GM13976 (cell line): Measurements from ENCODE around the gene FAM53A.
"Not testable (repeated sequence)": the region's sequence is repeated elsewhere in the genome, so short reads cannot be mapped to it uniquely, and the experiment has no call there.

ENCODE experiments used
- DNase-seq: peaks from one replicate; pipeline ENCODE4 v3.0.0; 2012; ENCODE audit warnings: low spot score
- in situ Hi-C: fragments of 300-500 bp; cut with MboI; formaldehyde crosslinking; loops from one replicate; pipeline ENCODE4 v1.12.0; 2022; ENCODE audit warnings: low sequenced_read_pairs, mixed read lengths, inconsistent platforms; ENCODE audit not compliant: unreplicated experiment
- TF ChIP-seq, protein P1 (sequence below): IDR thresholded peaks from 2 replicates; pipeline ENCODE4 v1.5.1; 2012; ENCODE audit warnings: borderline replicate concordance, mild to moderate bottlenecking; ENCODE audit not compliant: insufficient read depth; ENCODE audit errors: extremely low read depth, missing control alignments, control extremely low read depth

FAM53A gene

DNA sequence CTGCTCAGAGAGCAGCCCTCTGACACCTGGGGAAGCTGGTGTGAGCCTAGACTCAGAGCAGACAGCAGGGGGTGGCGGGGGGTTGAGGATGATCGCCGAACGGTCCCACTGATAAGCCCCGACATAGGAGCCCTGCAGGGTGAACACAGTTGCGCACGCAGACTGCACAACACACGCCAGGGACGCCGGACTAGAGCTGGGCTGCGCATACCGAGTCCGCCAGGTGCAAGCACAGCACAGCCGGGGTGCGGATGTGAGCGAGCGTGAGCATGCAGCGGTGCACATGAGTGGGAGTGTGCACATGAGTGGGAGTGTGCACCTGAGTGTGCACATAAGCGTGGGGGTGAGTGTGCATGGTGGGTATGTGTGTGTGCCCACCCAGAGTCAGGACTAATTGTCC is 36.7 kb downstream of the FAM53A start:
- TF ChIP-seq, protein P1, sequence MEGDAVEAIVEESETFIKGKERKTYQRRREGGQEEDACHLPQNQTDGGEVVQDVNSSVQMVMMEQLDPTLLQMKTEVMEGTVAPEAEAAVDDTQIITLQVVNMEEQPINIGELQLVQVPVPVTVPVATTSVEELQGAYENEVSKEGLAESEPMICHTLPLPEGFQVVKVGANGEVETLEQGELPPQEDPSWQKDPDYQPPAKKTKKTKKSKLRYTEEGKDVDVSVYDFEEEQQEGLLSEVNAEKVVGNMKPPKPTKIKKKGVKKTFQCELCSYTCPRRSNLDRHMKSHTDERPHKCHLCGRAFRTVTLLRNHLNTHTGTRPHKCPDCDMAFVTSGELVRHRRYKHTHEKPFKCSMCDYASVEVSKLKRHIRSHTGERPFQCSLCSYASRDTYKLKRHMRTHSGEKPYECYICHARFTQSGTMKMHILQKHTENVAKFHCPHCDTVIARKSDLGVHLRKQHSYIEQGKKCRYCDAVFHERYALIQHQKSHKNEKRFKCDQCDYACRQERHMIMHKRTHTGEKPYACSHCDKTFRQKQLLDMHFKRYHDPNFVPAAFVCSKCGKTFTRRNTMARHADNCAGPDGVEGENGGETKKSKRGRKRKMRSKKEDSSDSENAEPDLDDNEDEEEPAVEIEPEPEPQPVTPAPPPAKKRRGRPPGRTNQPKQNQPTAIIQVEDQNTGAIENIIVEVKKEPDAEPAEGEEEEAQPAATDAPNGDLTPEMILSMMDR: no peak
- in situ Hi-C loops: no loop called here
- no peak for DNase-seq

DNA sequence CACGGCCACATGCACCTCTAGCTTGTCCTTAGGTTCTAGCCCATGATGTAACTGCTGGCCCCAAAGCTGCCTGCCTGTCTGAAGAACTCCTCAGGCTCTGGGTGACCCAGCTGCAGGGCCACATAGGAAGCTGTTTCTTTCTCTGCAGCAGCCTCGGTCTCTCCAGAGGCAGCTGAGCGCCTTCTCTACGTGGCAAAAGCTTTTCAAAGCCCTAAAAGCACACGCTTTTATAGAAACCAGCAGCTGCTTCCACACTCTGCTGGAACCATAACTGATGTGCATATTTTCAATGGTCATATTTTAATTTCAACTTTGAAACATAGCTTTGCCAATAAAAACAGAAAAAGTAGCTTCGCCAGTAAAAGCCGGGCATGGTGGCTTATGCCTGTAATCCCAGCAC is 37.4 kb downstream of the FAM53A start:
- DNase-seq: no peak
- in situ Hi-C loops: no loop called here

DNA sequence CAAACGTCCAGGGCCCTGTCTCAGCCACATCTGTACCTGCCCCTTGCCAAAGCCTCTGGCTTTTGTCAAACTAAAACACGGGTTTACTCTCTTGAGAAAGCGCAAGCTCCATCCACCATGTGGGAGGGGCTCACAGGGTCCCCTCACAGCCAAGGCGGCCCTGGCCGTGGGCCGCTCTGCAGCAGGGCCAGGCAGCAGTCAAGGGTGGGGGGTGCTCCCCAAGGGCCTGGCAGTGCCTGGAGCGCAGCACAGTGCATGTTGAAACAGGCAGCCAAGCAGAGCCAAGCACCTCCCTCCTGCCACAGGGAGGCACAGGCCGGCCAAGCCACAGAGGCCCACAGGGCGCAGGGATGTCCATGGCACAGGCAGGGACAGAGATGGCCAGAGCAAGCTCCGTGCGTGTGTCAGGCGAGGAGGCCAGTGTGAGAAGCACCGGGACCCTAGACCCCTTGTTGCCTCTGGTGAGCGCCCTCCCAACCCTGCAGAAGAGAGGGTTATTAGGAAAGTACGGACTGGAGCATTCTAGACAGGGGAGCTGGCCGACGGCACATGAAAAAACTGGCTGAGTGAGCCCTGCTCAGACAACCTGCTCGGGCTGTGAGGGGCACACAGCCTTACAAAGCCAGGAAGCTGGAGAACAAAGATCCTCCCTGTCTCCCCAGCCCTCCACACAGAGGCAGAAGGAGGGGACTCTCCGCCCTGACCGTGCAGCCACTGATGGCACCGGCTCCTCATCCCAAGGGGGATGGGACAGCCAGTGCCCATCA is 39.0 kb downstream of the FAM53A start:
- in situ Hi-C loops: no loop called here
- DNase-seq: no peak
- TF ChIP-seq, protein P1: no peak

More for the DNA sequence above, 37.4 kb downstream of the FAM53A start:
- TF ChIP-seq, protein P1: no peak

DNA sequence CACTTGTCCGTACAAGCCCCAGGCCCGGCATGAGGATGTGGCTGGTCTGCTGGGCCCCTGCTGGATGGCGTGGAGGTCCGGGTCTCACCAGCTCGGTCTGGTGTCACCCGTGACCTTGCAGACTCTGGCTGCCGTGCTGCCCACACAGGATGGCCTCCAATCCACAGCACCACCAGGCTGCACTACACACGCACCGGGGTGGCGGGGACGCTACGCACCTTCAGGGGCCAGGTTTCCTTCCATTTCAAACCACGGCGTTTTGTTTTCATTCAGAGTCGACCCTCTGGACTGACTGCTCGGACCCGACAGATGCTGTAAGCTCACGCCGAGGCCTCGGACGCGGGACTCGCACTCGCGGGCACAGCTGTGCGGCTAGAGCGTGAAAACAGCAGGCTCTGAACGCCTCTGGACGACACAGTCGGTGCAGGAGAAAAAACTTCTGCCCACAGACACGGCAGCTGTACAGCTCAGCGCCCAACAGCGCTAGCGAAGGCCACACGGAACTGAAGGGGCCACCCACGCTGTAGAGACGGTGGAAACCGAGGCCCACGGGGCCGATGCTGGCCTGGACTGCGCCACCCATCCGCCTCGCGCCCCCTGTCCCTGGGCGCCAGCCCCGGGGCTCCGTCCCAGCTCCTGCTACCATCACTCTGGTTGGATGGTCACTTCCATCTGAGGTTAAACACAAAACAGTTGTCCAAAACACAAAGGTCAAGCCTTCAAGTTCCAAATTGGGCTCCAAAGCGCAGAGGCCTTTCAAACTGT is 40.0 kb downstream of the FAM53A start:
- DNase-seq: no peak
- TF ChIP-seq, protein P1: no peak
- in situ Hi-C loops: no loop called here

DNA sequence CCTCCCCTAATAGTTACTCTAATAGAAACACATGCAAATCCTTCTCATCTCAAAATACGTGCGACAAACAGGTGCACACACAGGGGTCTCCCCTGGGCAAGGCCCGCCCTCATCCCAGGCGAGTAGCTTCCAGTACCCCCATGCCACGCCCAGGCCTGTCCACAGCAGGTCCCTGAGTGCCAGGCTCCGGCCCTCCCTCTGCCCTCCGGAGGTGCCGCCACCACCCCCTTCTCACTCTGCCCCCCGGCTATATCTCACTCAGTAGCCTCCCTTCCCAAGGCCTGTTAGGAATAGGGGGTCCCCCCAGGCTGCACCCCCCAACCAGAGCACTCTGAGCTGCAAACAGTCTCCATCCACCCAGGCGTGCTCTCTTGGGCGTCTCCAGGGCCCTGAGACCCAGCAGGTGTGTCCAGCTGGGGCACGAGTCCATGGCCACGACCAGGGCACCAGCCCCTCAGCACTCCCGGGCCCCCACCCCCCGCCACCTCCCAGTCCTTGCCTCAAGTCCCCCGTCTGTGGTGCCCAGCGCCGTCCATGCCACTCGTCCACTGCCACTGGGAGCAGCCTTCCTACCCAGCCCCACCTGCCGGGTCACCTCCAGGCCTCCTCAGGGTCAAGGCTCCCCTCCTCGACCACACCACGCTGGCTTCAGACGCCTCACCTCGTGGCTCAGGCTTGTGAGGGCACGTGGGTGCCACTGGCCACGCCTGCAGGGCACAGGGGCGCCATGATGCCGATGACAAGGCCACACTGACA is 41.7 kb downstream of the FAM53A start:
- no peak for DNase-seq
- in situ Hi-C loops: no loop called here
- TF ChIP-seq, protein P1: no peak

DNA sequence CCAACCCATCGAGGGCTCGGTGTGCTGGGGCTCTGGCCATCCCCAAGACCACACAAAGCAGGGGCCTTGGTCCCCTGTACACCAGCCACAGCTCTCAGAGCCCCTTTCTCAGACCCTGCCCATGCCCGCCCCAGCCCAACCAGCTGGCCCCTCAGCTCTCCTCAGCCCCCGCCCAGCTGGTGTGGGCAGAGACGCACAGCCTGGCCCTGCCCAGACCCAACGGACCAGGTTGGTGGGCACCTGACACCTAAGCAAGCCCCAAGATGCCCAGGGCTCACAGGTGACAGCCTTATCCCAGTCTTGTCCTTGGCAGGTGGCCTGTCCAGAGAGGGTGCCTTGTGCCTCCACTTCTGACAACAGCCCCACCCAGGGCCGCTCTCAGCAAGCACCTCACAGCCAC is 42.4 kb downstream of the FAM53A start:
- in situ Hi-C loops: no loop called here

DNA sequence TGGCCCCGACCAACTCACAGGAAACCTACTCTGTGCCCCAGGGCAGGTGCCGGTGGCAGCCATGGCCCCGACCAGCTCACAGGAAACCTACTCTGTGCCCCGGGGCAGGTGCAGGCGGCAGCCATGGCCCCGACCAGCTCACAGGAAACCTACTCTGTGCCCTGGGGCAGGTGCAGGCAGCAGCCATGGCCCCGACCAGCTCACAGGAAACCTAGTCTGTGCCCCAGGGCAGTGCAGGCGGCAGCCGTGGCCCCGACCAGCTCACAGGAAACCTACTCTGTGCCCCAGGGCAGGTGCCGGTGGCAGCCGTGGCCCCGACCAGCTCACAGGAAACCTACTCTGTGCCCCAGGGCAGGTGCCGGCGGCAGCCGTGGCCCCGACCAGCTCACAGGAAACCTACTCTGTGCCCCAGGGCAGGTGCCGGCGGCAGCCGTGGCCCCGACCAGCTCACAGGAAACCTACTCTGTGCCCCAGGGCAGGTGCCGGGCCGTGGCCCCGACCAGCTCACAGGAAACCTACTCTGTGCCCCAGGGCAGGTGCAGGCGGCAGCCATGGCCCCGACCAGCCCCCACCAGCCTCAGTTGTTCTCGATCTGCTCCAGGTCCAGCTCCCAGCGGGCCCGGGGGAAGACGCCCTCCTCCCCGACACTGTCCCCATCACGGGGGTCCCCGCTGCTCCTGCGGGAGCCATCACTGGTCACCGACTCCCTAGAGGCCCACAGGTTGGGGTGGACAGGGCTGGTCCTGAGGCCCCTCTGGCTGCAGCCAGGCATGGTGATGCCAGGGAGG is 43.2 kb downstream of the FAM53A start:
- in situ Hi-C loops, DNase-seq: not testable (repeated sequence)

More for the DNA sequence above, 42.4 kb downstream of the FAM53A start:
- DNase-seq: no peak
- TF ChIP-seq, protein P1: no peak
